AG04449 (cell line): ENCODE measurements around the gene NELL1.

Source experiments
- CTCF ChIA-PET: fragments of 350-600 bp; formaldehyde crosslinking; extraction: SDS; loops from one replicate; lab custom pipeline; 2021; ENCODE audit warnings: antibody characterized with exemption; lab: Yijun Ruan, JAX
- POLR2A ChIA-PET: fragments of 400-600, 350-600 bp; formaldehyde crosslinking; extraction: SDS; loops from one replicate; lab custom pipeline; 2020; ENCODE audit warnings: antibody characterized with exemption, inconsistent platforms; lab: Yijun Ruan, JAX
- DNase-seq: peaks from one replicate; pipeline ENCODE4 v3.0.0-alpha.2; 2010; ENCODE audit warnings: low read depth, low spot score
- H3K4me3 ChIP-seq: 2 replicates; pipeline ENCODE4 v1.5.1; 2011; ENCODE audit warnings: low read depth, mild to moderate bottlenecking, control low read depth, low read length
- CTCF ChIP-seq: IDR thresholded peaks from one replicate; pipeline ENCODE4 v1.5.1; 2011; ENCODE audit warnings: mild to moderate bottlenecking, moderate library complexity, low read length, control low read depth, inconsistent platforms; ENCODE audit not compliant: insufficient read depth; ENCODE audit errors: missing control alignments

NELL1 gene

GRCh38 chr11:21321072-21321471 lies 651.7 kb downstream of the NELL1 start:
- ChIA-PET CTCF (no interaction called here), POLR2A (no interaction called here)
- no peak for DNase-seq
- no peak for TF ChIP-seq CTCF
- no peak overlapping the region for H3K4me3 ChIP-seq

DNA sequence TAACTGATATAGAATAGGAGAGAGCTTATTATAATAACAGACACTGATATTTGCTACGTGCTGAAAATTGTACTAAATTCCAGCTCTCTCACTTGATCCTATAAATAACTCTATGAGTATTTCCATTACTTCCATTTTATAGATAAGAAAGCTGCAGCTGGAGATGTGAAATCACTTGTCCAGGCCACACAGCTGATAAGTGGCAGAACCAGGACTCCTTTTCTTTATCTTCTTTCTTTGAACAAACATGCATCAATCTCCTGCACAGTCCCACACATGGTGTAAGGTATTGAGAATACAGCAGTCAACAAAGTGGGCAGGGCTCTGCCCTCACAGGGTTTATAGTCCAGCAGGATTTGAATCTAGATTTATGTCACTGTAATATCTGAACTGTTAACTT lies 652.1 kb downstream of the NELL1 start:
- ChIA-PET POLR2A (no interaction called here), CTCF (no interaction called here)
- DNase-seq, result no peak
- no peak for TF ChIP-seq CTCF
- no peak overlapping the region for H3K4me3 ChIP-seq

DNA sequence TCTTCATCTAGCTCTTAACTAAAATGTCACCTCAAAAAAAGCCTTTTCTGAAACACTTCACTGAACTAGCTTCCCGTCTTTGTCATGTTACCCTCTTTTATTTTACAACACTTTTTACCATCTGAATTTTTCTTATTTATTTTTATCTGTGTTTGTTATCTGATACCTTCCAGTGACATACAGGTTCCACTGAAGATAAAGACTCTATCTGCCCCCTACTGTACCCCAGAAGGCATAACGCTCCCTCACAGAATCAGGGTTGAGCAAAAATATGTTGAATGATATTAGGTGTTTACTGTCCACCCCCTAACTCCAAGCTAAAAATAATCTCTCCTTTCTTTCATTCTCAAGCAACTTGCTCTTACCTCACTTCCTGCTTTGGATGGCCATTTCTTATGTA lies 654.2 kb downstream of the NELL1 start:
- POLR2A ChIA-PET, result no interaction called here

GRCh38 chr11:21343204-21343603 lies 673.8 kb downstream of the NELL1 start:
- ChIA-PET CTCF (no interaction called here), POLR2A (no interaction called here)
- H3K4me3 ChIP-seq, result no peak overlapping the region
- TF ChIP-seq CTCF, result no peak
- no peak for DNase-seq

More for the DNA sequence above, 654.2 kb downstream of the NELL1 start:
- CTCF ChIA-PET, result no interaction called here
- no peak overlapping the region for H3K4me3 ChIP-seq
- DNase-seq, result no peak
- no peak for TF ChIP-seq CTCF

DNA sequence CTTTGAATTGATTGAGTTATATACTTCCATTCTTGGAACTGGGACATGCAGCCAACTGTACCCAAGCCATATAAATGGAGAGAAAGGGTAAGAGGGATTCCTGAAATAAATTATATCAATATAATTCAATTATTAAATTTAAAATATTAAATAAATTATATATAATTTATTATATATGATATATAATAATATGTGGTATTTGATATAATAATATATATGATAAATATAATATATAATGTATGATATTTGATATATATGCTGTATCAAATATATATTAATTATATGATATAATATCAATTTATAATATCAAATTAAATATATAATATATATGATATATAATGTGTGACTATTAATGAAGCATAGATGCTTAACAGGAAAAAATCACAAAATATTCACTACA lies 677.0 kb downstream of the NELL1 start:
- no peak overlapping the region for H3K4me3 ChIP-seq
- no peak for TF ChIP-seq CTCF
- POLR2A ChIA-PET, result no interaction called here
- CTCF ChIA-PET, result no interaction called here
- no peak for DNase-seq

- no peak for DNase-seq
- ChIA-PET POLR2A (no interaction called here), CTCF (no interaction called here)
- no peak overlapping the region for H3K4me3 ChIP-seq
- no peak for TF ChIP-seq CTCF
Observed at GRCh38 chr11:21350613-21351012, 681.2 kb downstream of the NELL1 start.
